A673 (cell line): ENCODE data around the gene CAMK1D.

ENCODE experiments used
- CTCF ChIP-seq: fragments of 300-800, 200-600 bp; sonication (generic); conservative IDR thresholded peaks from 2 replicates; pipeline ENCODE4 v1.5.1; 2017; ENCODE audit warnings: low read depth, mild to moderate bottlenecking, antibody characterized with exemption, low read length, moderate library complexity, mixed read lengths
- EZH2 ChIP-seq: fragments of 200-600 bp; sonication (generic); IDR thresholded peaks from 2 replicates; pipeline ENCODE4 v1.6.1; 2017; ENCODE audit warnings: borderline replicate concordance, low read depth, mild to moderate bottlenecking, mixed read lengths, antibody characterized with exemption, low read length; ENCODE audit not compliant: poor library complexity, severe bottlenecking

DNA sequence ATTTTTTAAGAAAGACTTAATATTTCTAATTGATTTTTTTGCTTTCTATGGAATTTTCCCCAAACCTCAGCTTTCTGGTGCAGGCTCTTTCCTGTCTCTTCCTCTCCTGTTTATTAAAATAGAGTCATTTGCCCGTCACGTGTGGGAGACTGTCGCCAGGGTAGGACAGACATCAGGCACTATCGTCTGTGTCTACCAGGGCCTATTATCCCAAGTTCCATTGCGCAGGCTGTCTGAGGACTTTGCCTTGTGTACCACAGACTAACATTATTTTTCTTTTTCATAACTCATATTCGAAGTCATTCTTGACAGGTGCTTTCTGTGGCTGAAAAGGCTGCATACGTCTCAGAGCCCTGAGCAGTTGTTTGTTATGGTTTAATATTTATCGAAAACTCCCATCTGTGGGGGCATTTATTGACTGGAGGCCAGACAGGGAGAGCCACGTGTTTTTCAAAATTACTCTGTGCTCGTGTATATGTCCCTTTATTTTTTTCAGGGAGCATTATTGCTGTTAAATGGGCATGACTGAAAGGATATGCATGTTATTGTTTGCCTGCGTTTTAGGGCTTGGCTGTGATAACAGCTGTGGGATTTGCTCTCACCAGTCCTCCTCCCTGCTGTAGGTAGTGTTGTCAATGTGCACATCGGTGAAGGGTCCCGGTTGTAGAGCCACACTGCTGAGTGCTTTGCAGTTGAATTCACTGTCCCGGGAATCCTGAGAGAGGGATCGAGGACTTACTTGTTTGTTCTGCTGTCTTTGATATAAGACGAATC, 89.8 kb downstream of the CAMK1D start:
- TF ChIP-seq CTCF: no peak
- no peak for TF ChIP-seq EZH2
